Right forelimb (tissue), 1 donor: ENCODE measurements around the gene HMX2.
"Not testable (repeated sequence)": the region's sequence is repeated elsewhere in the genome, so short reads cannot be mapped to it uniquely, and the experiment has no call there.

Source experiments
- DNase-seq: peaks from one replicate; pipeline ENCODE4 v3.0.0-alpha.2; 2018

The HMX2 gene

DNA sequence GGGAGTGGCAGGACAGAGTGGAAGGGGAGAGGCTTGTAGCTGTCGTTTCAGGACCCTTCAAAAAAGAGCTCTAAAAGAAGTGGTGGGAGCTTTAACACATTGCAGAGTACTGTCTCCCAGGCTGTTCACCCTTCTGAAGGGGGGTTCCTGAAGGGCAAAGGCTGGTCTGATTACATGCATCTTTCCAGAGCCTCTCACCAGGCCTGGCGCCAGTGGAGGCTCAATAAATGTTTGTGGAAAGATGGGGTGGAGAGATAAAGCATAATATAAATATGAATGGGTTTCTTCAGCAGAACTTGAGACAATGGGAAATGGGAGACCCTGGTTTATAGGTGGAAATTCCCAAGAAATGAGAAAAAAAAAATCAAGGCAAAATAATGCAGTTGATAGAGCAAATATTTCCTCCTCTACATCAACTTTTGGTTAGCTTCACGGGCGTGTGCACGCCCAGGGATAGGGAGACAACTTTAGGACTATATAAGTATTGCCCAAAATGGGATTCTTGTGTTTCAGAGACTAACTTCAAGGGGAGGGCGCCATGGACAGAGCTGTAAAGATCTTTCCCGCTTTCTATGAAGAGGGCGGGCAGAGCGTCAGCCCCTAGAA lies 5.7 kb downstream of the HMX2 start:
- DNase-seq: no peak

- peak; percentile 97 for DNase-seq
These were observed 6.3 kb downstream of the HMX2 start, which contains the start of gene BUB3 for GRCh38 chr10:123154092-123154710. Gene BUB3, plus strand, starts transcription at chr10:123154402. Its CDS starts 516 bp downstream, at chr10:123154918.

- DNase-seq: peak; percentile 70
These were observed 7.0 kb downstream of the HMX2 start for GRCh38 chr10:123154711-123155505.

DNA sequence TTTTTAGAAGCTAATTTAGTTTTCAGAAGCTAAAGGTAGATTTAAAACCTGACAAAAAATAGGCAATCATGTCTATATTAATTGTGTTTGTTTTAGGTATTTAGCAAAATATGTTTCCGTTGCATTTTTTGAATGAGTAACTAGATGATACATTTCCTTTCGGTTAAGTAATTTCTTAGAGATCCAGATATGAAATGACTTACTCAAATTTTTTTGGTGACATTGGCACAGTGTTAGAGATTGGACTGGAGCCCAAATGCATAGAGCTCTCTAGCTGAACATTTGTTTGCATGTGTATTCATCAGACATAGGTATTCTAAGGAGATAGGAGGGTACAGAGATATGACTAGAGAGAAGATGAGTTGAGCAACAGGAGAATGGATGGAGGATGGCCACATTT lies 8.1 kb downstream of the HMX2 start:
- no peak for DNase-seq

- no peak for DNase-seq
These were observed 9.3 kb downstream of the HMX2 start for GRCh38 chr10:123157210-123157609.

DNA sequence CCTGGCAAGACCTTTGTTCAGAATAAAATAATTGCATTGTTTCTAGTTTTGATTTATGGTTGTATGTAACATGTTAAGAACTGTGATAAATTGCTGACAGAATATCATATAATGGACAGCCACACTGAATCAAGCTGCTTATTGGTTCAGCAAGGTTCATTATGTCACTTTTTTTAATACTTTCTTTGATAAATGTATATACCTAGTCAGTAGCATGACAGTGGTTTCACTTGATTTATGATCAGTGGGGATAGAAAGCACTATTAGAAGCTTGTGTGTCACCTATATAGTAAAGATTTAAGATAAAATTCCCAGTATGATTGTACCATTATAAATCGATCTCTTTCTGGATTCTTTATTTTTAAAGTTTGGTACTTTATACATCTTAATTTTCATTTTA lies 10.7 kb downstream of the HMX2 start:
- no peak for DNase-seq

GRCh38 chr10:123160311-123160980 lies 12.5 kb downstream of the HMX2 start:
- no peak for DNase-seq

- DNase-seq: no peak
These were observed 16.4 kb downstream of the HMX2 start for GRCh38 chr10:123164319-123164718.

- DNase-seq: no peak
These were observed 17.6 kb downstream of the HMX2 start for GRCh38 chr10:123165445-123166072.

DNA sequence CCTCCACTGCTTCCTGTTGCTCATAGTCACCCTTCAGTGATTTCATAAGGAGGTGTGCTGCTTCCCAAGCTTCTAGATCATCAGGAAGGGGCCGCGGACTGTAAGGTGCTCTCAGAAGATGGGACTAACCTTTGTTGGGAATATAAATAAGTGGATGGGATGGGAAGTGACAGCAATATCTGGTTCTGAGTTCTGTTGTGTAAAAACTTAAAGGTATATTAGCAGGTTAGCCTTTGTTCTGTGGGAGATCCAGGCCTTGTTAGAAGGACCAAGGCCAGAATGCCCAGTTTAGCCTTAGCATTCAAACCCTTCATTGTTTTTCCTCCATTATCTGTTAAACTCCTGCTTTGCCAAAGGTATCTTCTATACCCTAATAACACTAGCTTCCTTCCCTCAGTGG lies 18.7 kb downstream of the HMX2 start:
- no peak for DNase-seq

DNA sequence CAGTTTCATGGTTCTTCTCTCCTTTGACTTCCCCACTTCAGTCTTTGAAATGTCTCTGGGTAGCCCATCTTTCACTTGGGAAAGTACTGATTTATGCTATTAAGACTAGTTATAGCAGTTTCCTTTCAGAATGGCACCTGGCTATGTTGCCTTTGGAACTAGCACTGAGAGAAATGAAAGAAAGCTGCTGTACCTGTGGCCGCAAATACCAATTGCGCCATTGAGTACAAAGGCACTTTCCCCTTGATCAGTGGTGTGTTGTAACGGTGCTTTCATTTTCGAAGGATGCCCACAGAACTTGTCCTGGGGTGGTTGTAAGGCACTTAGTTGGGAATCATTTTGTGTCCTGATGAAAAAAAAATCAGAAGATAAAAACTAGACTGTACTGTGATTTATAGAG lies 23.0 kb downstream of the HMX2 start:
- no peak for DNase-seq

DNA sequence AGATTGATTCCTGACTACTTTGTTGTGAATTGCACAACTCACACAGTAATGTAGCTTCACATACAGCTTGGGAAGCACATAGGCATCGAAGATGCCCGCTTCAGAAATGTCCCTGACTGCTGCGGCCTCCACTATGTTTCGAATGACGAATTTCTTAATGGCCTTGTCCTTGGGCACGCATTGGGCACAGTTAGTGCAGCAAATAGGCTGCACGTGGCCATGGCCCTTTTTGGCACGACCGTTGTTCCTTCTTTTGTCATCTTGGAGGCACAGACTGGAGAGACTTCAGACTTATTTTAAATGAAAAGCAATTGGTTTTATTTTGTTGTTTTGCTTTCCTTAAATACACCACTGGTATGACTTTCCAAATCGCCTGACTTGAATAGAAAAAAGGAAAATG lies 23.7 kb downstream of the HMX2 start:
- DNase-seq: not testable (repeated sequence)

GRCh38 chr10:123175389-123176387 lies 27.8 kb downstream of the HMX2 start:
- DNase-seq: no peak

- DNase-seq: not testable (repeated sequence)
These were observed 30.5 kb downstream of the HMX2 start for GRCh38 chr10:123178390-123178789.

- DNase-seq: no peak
These were observed 32.5 kb downstream of the HMX2 start for GRCh38 chr10:123180101-123181090.

- no peak for DNase-seq
These were observed 35.8 kb downstream of the HMX2 start for GRCh38 chr10:123183724-123184123.

DNA sequence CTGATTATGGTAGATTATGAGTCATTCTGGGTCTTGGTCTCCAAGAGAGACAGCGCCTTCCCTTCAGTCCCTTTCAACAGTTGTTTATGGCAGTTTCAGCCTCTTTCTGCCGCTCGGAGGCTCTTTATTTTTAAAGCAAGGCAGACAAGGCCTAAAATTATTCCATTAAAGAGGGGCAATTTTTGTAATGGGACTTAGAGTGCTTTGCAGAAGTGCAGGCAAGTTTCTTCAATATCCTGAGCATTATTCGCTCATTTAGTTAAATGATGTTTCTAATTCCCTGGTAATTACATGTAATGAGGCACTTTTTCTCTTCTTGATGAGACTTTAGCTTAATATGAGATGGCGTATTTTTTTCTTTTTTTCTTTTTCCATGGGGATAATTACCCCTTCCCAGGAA lies 39.8 kb downstream of the HMX2 start:
- DNase-seq: no peak

DNA sequence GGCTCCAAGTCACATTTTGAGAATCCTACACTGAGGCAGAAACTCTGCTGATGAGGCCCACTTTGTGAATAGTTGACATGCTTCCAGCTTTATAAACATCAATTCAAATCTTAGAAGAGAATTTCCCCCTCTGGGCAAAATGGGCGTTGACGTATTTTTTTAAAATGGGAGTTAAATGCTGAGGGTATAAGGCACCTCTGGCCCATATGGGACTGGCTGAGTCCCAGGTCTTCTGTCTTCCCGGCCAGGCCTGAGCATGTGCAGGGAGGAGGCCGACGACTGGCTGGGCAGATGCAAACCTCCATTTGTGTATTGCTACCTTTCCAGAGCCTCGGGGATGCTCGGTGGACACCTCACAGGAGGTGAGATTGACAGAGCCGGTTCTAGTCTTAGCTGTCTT lies 44.0 kb downstream of the HMX2 start:
- DNase-seq: no peak

DNA sequence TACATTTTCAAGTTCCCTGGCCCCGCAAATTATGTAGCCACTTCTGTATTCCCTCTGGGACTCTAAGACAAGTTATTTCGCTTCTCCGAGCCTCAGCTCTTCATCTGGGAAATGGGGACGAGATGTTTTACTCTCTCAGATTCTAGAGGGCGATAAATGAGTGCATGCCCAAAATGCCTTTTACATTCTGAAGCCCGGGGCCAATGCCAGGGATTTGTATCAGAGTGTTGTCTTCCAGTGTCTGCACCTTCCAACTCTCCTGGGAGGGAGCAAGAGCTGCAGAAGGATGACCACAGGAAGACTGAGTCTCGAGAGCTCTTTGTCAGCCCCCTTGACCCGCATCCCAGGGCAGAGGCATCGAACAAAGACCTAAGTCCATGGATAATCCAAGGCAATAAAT lies 46.1 kb downstream of the HMX2 start:
- DNase-seq: no peak
